22Rv1 (cell line): ENCODE data around the gene SYNC.

Experiments used
- H3K27ac ChIP-seq: fragments of 450-650 bp; 2 replicates; pipeline ENCODE4 v1.5.1; 2017
- CTCF ChIP-seq: fragments of 450-650 bp; IDR thresholded peaks from 2 replicates; pipeline ENCODE4 v1.5.1; 2017; ENCODE audit warnings: mild to moderate bottlenecking
- ZFX ChIP-seq: fragments of 450-650 bp; IDR thresholded peaks from 2 replicates; pipeline ENCODE4 v1.6.1; 2017; ENCODE audit warnings: antibody characterized with exemption, borderline replicate concordance

Gene SYNC

GRCh38 chr1:32666901-32667566 lies 35.5 kb downstream of the SYNC start:
- no peak overlapping the region for H3K27ac ChIP-seq
- TF ChIP-seq CTCF, result no peak
- no peak for TF ChIP-seq ZFX

- TF ChIP-seq ZFX, result no peak
- TF ChIP-seq CTCF, result no peak
- H3K27ac ChIP-seq, result no peak overlapping the region
These were observed 36.7 kb downstream of the SYNC start for GRCh38 chr1:32665915-32666314.

GRCh38 chr1:32659581-32659980 lies 43.0 kb downstream of the SYNC start:
- H3K27ac ChIP-seq, result no peak overlapping the region
- TF ChIP-seq ZFX (no peak), CTCF (no peak)

GRCh38 chr1:32652244-32652962 lies 50.2 kb downstream of the SYNC start:
- TF ChIP-seq CTCF (no peak), ZFX (no peak)
- H3K27ac ChIP-seq, result peak overlapping the region; percentile 99

- TF ChIP-seq CTCF (no peak), ZFX (peak; percentile 11; the same call in 1 of the 2 replicates)
- peak overlapping the region; percentile 99 for H3K27ac ChIP-seq
These were observed 51.0 kb downstream of the SYNC start for GRCh38 chr1:32651461-32652073.

- peak within 1 kb of the TSS; percentile 99 for H3K27ac ChIP-seq
- 0 out of 2 replicates have a peak, but pooled peaks have one; percentile 43 for TF ChIP-seq ZFX
- no peak for TF ChIP-seq CTCF
These were observed 51.7 kb downstream of the SYNC start, which contains the start of gene RBBP4 for GRCh38 chr1:32650752-32651460. Gene RBBP4, plus strand, starts transcription at chr1:32651208. Its CDS starts 99 bp downstream, at chr1:32651307.
